GM19099 (cell line): ENCODE measurements around the gene S100A3.

Experiments used
- POLR2A ChIP-seq: IDR thresholded peaks from 3 replicates; pipeline ENCODE4 v1.6.1; 2011; ENCODE audit warnings: low read depth; ENCODE audit not compliant: insufficient read length; ENCODE audit errors: extremely low read depth

S100A3 gene

DNA sequence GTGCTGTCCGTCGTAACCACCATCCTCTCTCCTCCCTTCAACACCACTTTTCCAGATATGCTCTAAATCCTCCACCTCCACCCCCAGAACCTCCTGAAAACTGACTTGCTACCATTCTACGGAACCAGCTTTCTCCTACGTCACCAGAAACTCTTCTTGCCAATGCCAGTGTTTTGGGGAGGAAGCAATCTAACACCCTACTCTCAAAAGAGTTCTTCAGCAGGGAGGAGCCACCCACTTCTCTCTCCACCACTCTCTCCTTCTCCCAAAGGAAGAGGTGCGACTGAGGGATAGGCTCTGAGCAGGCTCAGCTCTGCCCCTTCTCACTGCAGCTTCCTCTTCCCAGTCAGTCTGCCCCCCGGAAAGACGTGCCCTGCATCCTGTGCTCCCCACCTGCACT is 22.6 kb upstream of the S100A3 start:
- TF ChIP-seq POLR2A: no peak

DNA sequence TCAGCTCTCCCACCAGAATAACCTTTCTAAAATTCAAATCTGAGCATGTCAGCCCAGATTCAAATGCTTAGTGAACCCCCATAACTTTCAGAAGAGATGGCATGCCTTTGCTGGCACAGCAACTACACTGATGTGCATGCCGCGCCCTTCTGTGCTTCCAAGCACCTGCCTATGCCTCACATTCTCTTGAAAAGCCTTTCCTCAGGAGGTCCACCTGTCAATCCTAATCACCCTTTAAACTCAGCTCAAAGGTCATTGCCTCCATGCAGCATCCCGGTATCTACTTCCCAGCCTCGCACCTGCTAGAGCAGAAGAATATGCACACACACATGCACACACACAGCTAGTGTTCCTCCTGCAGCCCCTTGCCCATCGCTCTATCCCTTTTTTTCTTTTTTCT is 21.8 kb upstream of the S100A3 start:
- no peak for TF ChIP-seq POLR2A

GRCh38 chr1:153569465-153569864 is 20.4 kb upstream of the S100A3 start:
- no peak for TF ChIP-seq POLR2A

DNA sequence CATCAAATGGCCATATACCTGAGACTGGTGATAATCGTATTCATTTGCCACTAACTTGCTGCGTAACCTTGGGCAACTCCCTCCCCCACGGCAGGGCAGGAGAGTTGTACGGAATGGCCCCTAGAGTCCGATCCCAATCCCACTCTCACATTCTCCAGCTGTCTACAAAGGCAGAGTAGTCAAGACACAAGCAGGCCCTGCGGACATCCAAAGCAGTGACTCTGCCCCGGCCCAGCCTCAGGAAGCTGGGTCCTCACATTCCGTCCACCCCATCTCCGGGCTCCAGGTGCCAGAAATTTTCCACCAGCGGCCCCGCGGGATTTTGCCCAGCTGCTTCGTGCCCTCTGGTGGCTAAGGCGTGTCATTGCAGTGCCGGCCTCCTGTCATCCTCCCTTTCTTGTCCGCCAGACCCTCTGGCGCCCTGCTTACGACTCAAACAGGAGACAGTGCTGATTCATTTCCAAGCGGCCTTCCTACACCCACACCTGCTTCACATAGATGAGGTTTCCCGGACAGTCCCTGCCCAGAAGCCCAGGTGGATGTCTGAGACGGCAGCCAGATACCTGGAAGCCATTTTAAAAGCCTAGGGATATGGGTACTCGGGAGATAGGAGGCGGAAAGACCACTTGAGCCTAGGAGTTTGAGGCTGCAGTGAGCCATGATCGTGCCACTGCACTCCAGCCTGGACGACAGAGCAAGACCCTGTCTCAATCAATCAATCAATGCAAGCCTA is 19.5 kb upstream of the S100A3 start:
- no peak for TF ChIP-seq POLR2A

DNA sequence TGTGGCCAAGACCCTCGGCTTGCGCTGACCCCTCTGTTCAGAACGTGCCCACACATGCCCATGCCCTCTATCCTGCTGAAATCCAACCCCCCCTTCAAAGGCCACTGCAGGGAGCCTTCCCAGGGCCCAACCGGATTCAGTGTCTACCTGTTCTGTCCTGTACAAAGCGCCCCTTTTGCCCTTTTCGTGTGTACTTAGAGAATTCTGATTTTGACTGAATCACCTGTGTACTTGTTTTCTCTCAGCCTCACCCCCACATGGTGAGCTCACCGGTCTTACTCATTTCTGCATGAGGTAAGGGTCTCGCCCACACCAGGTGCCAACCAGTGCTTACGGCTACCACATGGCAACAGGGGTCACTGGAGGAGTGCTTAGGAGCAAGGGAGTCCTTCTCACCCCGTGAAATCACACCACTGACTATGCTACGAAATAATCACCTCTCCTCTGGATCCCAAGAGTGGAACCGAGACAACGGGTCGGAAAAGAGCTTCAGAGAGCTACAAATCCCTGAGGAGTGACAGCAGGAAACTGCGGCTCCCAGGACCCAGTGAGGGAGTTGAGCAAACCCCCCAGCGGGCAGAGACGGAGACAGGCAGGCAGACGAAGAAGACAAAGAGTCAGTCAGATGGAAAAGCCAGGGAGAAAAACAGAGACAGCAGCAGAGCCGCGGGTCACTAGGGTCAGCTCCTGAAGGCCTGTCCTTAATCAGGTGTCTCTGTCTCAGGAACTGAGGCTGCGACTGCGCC is 18.7 kb upstream of the S100A3 start:
- no peak for TF ChIP-seq POLR2A

GRCh38 chr1:153566414-153567371 is 17.6 kb upstream of the S100A3 start:
- TF ChIP-seq POLR2A: no peak

DNA sequence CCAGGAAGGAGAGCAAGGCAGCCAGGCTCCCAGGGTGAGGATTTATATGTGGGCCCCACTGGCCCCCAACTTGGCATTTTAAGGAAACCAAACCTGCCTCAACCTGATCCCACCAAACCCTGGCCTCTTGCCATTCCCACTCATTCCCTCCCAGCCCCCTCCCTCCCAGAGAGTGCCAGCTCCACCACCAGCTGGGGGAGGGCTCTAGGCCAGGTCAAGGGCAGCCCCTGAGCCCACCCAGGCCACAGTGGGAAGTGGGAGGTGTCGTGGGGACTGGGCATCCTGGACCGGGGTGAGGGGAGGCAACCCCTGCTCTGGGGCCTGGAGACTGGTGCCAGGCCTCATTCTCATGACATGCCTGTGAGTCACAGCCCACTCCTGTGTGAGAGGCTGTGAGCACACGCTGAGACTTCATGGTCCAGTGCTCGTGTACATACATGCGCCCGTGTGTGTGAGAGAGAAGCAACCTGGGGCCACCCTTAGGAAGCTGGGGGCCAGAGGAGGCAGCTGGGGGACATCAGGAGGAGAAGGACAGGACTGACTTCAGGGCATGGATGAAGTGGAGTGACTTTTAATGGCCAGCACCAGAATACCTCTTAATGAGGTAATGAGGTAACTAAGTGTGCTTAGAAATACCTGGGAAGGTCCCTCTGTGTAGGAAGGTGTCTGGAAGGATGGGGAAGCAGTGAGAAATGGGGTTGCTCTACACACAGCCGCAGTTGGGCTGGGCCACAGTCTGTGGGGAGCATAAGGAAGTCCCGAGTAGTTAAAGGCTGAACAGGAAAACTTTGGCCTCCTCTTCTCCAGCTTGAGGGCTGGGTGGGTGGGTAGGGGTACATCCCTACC is 16.7 kb upstream of the S100A3 start, which contains the start of gene S100A2:
S100A2 (minus strand) TSS at position 316 of the 846 bp plus-strand sequence. CDS start 1,967 bp downstream, outside the sequence.
- TF ChIP-seq POLR2A: peak; percentile 20

- TF ChIP-seq POLR2A: no peak
Measured at GRCh38 chr1:153563991-153564390, 14.9 kb upstream of the S100A3 start.

- no peak for TF ChIP-seq POLR2A
Measured at GRCh38 chr1:153563483-153563901, 14.4 kb upstream of the S100A3 start.

- TF ChIP-seq POLR2A: no peak
Measured at GRCh38 chr1:153561466-153561985, 12.5 kb upstream of the S100A3 start.

DNA sequence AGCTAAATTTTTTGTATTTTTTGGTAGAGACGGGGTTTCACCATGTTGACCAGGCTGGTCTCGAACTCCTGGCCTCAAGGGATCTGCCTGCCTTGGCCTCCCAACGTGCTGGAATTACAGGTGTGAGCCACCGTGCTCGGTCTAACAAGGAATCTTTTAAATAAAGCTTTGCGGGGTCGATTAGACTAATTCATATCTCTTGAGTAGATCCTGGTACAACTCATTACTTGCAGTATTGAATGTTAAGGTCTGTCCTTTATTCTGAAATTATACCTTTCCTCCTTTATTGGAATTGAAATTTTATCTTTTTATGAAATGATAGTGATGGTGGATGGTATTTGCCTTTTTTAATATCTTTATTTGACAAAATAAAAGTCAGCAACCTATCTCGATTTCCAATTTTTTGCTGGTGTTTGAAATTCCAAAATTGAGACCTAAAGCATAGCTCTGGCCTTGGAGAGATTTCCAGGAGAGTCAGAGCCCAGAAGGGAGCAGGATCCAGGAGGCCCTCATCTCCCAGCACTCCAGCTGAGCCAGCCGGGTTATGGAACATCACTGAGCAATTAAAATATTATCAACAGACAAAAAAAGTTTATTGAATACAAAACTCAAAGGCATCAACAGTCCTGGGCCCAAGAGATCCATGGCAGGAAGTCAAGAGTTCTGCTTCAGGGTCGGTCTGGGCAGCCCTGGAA is 11.9 kb upstream of the S100A3 start:
- TF ChIP-seq POLR2A: no peak

GRCh38 chr1:153560241-153560640 is 11.2 kb upstream of the S100A3 start:
- TF ChIP-seq POLR2A: no peak

DNA sequence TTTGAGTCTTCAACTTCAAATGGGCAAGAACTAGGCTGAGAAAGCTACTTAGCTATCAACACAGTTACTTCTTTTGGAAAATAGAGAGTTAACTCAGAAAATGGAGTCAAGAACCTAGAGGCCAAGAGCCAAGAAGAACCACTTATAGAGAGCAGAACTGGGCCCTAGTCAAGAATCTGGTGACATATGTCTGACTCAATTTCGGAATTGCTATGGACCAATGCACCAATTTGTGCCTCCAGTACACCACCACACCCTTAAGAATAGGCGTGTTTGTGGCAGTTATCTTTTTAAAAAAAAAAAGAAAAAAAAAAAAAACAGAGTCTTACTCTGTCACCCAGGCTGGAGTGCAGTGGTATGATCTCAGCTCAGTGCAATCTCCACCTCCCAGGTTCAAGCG is 8.8 kb upstream of the S100A3 start:
- TF ChIP-seq POLR2A: no peak

DNA sequence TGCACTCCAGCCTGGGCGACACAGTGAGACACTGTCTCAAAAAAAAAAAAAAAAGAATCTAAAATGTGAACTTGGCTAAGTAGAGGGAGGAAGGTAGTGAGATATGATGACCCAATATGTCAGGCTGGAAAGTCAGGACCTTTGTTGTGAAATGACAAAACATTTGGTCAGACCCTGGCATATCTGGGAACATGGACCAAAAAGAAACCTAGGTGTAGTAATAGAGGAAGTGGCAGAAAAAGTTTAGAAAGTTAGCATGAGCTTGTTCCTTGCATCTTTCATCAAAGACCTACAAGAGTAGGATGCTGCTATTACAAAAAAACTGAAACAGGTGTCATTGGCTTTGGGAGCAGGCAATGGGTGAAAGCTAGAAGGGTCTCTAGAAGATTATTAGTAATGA is 7.3 kb upstream of the S100A3 start:
- no peak for TF ChIP-seq POLR2A
